Measurements from ENCODE around the gene CRABP2.

GRCh38 chr1:156750711-156751450 lies 45.5 kb upstream of the CRABP2 start:
- TF ChIP-seq EZH2 (IDR thresholded peaks at IDR 0.05; ENCODE audit: insufficient read depth, low read length) (no peak), CTCF (IDR thresholded peaks at IDR 0.05; ENCODE audit: insufficient read depth, low read depth, low read length) (no peak)

Data from astrocyte (in vitro differentiated cells and primary cell).